ENCODE measurements around the gene TMEM238.
"Not testable (repeated sequence)": the region's sequence is repeated elsewhere in the genome, so short reads cannot be mapped to it uniquely, and the experiment has no call there.

The TMEM238 gene

DNA sequence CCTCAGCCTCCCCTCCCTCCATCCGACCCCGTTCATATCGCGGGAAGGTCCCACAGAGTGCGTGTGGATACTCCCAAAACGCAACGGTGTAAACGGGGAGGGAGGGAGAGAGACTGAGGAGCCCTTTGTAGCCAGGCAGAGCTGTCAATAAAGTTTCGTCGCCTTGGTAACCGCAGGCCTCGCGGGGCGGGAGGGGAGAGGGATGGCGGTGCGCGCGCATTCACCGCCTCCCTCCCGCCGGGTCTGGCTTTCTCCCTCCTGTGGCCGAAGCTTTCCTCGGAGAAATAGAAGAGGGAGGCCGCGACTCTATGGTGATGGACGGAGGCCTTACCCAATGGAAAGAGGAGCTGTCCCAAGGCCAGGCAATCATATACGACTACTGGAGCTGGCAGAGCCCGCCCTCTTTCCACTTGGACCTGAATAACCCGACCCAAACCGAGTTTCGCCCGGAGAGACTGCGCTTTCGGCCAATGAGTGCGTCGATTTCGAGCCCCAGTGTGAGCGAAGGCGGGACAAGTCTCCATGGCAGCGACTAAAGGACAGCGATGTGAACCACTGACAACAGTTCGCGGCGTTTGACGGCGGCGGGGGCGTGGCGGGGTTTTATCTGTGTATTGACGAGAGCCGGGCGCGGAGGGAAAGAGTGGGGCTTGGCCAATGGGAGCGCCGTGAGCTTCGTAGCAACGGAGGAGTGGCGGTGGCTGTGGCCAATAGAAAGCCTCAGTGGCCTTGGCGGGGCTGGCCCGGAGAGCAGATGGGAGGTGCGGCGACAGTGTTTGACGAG is 44.8 kb downstream of the TMEM238 start, which contains the start of gene KMT5C:
Gene KMT5C, plus strand, starts transcription at position 772 of the 784 bp plus-strand sequence. CDS start 2,061 bp downstream, outside the sequence.
- DNase-seq (ENCODE audit: low read depth in 1 of 2, low spot score in 1 of 2) = peak; percentile 100
- H3K27ac ChIP-seq (replicated peaks) = peak within 1 kb of the TSS; percentile 92
- H3K27me3 ChIP-seq (ENCODE audit: insufficient read depth, poor library complexity, severe bottlenecking) = no peaks in the 10 kb centered on the region
- TF ChIP-seq SPI1 (IDR thresholded peaks at IDR 0.05; ENCODE audit: borderline replicate concordance, low read depth) (no peak), POLR2AphosphoS5 (IDR thresholded peaks at IDR 0.05; ENCODE audit: low read depth) (no peak; the same call in 1 of the 2 replicates), GABPA (IDR thresholded peaks at IDR 0.05; ENCODE audit: low read depth) (no peak)
- H3K4me3 ChIP-seq (replicated peaks; ENCODE audit: insufficient read depth, low read length) = peak within 1 kb of the TSS; percentile 53

- H3K27ac ChIP-seq (replicated peaks) = no peak overlapping the region
- no peak overlapping the region for H3K4me3 ChIP-seq (replicated peaks; ENCODE audit: insufficient read depth, low read length)
- TF ChIP-seq GABPA (IDR thresholded peaks at IDR 0.05; ENCODE audit: low read depth) = no peak
- TF ChIP-seq POLR2AphosphoS5 (IDR thresholded peaks at IDR 0.05; ENCODE audit: low read depth) = no peak
- no peak for TF ChIP-seq SPI1 (IDR thresholded peaks at IDR 0.05; ENCODE audit: borderline replicate concordance, low read depth)
- TF ChIP-seq REST (IDR thresholded peaks at IDR 0.05; ENCODE audit: insufficient replicate concordance, low read depth) = no peak
- TF ChIP-seq, protein P1, sequence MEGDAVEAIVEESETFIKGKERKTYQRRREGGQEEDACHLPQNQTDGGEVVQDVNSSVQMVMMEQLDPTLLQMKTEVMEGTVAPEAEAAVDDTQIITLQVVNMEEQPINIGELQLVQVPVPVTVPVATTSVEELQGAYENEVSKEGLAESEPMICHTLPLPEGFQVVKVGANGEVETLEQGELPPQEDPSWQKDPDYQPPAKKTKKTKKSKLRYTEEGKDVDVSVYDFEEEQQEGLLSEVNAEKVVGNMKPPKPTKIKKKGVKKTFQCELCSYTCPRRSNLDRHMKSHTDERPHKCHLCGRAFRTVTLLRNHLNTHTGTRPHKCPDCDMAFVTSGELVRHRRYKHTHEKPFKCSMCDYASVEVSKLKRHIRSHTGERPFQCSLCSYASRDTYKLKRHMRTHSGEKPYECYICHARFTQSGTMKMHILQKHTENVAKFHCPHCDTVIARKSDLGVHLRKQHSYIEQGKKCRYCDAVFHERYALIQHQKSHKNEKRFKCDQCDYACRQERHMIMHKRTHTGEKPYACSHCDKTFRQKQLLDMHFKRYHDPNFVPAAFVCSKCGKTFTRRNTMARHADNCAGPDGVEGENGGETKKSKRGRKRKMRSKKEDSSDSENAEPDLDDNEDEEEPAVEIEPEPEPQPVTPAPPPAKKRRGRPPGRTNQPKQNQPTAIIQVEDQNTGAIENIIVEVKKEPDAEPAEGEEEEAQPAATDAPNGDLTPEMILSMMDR (IDR thresholded peaks at IDR 0.05; ENCODE audit: insufficient read depth, low read length) = no peak
- no peak for DNase-seq (ENCODE audit: low read depth in 1 of 2, low spot score in 1 of 2)
- H3K27me3 ChIP-seq (ENCODE audit: insufficient read depth, poor library complexity, severe bottlenecking) = no peaks in the 10 kb centered on the region
Observed at GRCh38 chr19:55336101-55336500, 48.0 kb downstream of the TMEM238 start.

DNA sequence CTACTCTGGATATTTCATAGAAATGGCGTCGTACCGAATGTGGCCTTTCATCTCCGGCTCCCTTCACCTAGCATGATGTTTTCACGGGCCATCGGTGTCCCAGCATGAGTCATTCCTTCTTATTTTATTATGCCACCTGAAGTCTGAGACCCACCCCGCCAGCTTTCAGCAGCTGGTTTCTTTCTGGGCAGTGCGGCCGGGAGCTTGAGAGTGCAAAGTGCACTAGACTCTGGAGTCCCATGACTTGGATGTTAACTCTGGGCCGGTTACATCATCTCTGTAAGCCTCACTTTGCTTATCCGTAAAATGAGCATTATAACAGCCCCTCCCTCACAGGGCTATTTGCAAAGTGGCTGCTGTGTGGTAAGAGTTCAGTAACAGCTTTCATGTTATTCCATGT is 50.2 kb downstream of the TMEM238 start:
- TF ChIP-seq POLR2AphosphoS5 (IDR thresholded peaks at IDR 0.05; ENCODE audit: low read depth) = no peak
- Histone ChIP-seq H3K27me3 (ENCODE audit: insufficient read depth, poor library complexity, severe bottlenecking) (no peaks in the 10 kb centered on the region), H3K4me3 (replicated peaks; ENCODE audit: insufficient read depth, low read length) (no peak overlapping the region), H3K27ac (replicated peaks) (no peak overlapping the region)
- DNase-seq (ENCODE audit: low read depth in 1 of 2, low spot score in 1 of 2) = no peak

DNA sequence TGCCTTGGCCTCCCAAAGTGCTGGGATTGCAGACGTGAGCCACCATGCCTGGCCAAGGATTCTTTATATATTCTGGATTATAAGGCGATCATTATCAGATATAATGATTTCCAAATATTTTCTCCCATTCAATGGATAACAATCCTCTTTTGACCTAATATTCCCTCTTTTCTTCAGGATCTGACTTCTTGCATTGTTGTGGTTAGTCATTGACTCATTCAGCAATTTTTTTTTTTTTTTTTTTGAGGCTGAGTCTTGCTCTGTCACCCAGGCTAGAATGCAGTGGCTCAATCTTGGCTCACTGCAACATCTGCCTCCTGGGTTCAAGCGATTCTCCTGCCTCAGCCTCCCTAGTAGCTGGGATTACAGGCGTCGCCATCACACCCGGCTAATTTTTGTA is 54.3 kb downstream of the TMEM238 start:
- not testable (repeated sequence) for DNase-seq (ENCODE audit: low read depth in 1 of 2, low spot score in 1 of 2); H3K27me3 ChIP-seq (ENCODE audit: insufficient read depth, poor library complexity, severe bottlenecking); H3K4me3 ChIP-seq (replicated peaks; ENCODE audit: insufficient read depth, low read length); H3K27ac ChIP-seq (replicated peaks)
